GM19455 (cell line): ENCODE measurements around the gene RNF2.
"Not testable (repeated sequence)": the region's sequence is repeated elsewhere in the genome, so short reads cannot be mapped to it uniquely, and the experiment has no call there.

ENCODE experiments used
- ATAC-seq: cut with Tn5 transposase; IDR thresholded peaks from one replicate; pipeline ENCODE4 v1.9.1; 2021; ENCODE audit not compliant: unreplicated experiment

RNF2 gene

DNA sequence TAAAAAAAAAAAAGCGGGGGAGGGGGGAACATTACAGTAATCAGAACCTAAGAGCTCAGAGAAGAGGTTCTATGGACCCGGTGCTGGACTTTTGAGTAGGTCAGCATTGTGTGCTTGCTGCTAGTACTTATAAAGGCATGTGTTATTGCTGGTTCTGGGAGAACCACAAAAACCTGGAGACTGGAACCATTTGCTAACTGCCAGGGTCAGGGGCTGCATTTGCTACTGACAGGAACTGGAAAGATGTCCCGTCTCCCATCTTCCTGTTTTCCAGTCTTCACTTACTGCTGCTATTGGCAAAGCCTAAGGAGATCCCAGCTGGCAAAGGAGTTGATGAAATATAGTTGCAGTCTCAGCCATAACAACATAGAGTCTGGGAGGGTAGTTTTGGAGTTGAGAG, 4.3 kb downstream of the RNF2 start:
- ATAC-seq: no peak

DNA sequence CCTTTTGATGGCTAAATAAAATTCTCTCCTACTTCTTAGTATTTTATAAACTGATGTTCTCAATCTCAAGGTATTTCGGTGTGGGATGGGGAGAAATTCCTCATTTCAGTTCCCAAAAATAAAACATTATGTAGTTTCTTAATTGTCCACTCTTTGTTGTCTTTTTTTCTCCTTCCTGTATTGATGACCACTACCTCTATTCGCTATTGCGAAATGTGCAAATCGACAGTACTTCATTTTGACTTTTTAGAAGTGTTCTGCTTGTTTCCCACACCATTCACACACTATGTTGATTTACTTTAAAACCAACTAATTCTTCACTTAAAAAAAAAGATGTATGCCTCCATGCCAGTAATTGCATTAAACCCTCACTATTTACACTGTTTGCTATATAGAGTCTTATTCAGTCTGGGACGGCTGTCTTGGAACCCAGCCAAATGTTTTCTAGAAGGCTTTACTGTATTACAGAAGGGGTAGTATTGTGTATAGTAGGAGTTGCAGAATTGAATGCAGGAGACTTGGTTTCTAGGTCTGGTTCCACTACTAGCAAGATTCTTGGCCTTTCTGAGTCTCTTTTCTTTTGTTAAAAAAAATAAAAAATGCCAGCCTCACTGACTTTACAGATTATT, 5.6 kb downstream of the RNF2 start:
- ATAC-seq: no peak

DNA sequence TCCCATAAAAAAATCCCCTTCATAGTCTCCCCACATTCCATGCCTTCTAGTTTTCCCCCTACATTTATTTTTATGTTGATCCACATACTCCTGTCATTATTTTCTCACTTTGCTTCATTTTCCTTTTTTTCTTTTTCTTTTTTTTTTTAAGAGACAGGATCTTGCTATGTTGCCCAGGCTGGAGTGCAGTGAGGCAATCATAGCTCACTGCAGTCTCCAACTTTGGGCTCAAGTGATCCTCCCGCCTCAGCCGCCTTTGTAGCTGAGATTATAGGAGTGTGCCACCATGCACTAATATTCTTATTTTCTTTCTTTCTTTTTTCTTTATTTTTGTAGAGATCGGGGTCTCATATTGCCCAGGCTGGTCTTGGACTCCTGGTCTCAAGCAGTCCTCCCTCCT, 7.8 kb downstream of the RNF2 start:
- ATAC-seq: no peak

DNA sequence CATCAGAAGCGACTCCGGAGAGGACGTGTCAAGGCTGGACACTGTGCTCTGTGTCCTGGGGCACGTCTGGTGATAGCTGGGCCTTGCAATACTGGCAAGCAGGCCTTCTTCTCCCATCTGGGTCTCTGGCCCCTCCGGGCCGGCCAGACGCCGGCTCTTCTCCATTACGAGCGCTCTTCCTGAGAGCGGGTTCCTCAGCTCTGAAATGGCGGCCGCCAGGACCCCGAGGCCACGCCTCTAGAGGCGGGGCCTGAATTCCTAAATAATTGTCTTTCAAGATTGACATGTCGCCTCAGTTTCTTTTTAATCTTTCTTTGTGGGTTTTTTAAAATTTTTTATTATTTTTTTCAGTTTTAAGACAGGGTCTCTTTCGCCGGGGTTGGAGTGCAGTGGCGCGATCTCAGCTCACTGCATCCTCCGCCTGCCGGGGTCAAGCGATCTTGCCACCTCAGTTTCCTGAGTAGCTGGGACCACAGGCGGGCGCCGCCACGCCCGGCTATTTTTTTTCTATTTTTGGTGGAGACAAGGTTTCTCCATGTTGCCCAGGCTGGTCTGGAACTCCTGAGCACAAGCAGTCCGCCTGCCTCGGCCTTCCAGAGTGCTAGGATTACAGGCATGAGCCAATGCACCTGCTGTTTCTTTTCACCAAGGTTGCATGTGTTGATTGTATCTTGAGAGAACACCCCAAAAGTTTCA, 9.2 kb downstream of the RNF2 start:
- no peak for ATAC-seq

DNA sequence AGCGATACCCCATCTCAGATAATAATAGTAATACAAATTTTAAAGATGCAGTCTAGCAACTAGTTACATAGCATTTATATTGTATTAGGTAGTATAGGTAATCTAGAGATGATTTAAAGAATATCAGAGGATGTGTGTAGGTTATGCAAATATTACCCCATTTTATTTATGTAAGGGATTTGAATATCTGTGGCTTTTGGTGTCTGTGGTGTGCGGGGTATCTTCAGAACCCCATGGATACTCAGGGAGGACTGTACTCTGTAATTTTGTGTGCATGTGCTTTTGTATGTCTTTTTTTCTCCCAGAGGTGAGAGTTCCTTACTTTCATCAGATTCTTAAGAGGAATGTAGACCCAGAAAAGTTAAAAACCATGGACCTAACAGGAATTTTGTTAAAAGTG, 12.8 kb downstream of the RNF2 start:
- no peak for ATAC-seq

DNA sequence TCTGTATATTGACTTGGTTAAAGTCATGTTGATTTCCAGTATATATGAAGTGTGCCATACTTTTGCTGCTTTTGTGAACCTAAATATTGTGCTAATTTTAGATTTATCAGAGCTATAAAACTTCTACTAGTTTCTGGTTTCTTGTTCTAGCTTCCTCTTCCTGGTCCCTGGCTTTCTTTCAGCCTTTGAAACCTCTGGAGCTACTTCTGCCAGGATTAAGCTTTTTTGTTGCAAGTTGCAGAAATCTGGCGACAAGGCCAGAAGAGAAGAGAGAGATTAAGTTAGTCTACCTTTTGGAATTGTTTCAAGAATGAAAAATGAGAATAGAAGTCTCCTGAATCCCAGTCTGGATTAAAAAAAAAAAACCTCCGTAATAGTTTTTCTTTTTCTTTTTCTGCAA, 13.5 kb downstream of the RNF2 start:
- ATAC-seq: no peak

DNA sequence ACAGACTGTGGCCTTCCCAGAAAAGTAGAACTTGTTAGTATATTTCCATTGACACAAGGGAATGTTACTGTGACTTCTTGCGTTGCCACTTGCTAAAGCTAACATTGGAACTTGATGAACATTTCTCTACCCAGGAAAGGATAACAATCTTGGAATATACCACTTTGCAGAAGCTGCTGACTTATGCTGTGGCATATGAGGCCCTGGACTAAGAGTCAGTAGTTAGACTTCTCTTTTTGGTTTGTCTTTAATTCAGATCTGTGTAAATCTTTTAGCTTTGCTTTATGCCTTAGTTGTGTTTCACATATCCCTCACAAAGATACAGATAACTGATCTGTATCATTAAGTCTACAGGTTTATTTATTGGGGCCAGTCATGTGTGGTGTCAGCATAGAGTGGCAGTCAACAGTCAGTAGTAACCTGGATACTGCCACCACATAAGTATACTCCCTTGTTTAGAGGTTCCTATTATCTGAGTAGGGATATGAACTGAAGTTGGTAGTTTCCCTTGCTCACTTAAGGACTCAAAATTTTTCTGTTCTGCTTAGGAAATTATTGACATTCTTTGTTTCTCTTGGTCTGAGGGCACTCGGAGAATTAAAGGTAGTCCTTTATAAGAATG, 14.7 kb downstream of the RNF2 start:
- no peak for ATAC-seq

DNA sequence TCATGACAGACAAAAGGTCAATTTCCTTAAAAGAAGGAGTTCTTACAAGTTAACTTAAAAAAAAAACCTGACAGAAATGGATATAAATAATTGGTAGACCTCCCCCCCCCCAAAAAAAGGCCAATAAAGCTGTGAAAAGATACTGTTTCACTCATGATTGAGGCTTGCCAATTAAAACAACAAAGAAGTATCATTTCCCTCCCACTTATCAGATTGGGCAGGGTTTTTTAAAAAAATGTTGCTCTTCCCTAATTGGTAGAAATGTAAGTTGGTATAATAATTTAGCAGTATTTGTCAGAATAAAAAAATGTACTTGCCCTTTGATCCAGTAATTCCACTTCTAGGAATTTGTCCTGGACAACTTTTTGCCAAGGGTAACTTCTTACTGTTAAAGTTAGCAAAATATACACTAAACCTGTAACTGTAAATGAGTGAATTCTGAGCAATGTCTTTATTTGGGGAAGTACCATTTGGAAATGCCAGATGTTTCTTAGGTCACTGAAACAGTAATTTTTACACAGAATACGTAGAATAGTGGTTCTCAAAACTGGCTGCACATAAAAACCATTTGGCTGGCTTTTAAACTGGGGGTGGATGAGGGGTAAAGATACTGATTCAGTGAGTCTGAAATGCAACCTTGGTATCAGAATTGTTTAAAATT, 17.5 kb downstream of the RNF2 start:
- no peak for ATAC-seq

DNA sequence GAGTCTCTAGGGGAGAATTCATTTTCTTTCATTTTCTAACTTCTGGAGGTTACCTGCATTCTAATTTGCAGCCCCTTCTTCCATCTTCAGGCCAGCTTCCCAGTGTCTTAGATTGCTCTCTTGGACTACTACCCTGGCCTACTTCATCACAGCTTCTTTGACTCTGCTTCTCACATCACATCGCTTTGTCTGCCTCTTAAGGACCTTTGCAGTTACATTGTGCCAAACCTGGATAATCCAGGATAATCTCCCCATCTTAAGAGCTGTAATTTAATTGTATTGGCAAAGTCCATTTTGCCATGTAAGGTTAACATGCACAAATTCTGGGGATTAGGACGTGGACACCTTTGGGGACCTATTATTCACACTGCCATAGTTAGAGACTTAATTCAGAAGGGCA, 18.4 kb downstream of the RNF2 start:
- no peak for ATAC-seq

DNA sequence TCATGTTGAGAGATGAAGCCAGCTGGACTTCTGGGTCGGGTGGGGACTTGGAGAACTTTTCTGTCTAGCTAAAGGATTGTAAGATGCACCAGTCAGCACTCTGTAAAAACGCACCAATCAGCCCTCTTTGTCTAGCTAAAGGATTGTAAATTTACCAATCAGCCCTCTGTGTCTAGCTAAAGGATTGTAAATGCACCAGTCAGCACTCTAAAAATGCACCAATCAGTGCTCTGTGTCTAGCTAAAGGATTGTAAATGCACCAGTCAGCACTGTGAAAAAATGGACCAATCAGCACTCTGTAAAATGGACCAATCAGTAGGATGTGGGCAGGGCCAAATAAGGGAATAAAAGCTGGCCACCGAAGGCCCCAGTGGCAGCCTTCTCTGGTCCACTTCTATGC, 19.6 kb downstream of the RNF2 start:
- ATAC-seq: not testable (repeated sequence)

DNA sequence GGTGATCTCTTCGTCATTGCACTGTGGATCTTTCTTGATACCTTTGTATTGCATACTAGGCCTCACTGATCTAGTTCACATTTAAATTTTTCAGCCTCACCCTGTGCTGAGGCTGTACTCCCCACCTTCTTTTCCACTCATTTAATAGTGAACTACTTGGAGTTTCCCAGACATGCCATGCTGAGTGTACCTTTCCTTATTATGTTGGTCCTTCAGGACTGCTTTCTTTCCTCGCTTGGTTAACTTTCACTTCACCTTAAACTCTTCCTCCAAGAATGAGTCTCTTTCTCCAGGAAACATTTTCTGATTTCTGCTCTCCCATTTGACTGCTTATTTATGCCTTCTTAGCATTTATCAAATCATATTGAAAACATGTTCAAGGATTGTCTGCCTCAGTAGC, 20.8 kb downstream of the RNF2 start:
- ATAC-seq: no peak

DNA sequence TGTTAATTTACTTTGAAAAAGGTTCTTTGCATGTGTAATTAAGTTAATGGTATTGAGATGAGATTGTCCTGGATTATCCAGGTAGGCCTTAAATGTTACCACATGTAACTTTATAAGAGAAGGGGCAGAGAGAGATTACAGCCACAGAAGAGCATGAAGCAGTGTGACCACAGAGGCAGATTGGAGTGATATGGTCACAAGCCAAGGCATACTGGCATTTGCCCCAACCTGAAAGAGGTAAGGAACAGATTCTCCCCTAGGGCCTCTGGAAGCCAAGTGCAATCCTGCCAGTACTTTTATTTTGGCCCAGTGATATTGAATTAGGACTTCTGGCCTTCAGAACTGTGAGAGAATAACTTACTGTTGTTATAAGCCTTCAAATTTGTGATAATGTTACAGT, 23.0 kb downstream of the RNF2 start:
- no peak for ATAC-seq

DNA sequence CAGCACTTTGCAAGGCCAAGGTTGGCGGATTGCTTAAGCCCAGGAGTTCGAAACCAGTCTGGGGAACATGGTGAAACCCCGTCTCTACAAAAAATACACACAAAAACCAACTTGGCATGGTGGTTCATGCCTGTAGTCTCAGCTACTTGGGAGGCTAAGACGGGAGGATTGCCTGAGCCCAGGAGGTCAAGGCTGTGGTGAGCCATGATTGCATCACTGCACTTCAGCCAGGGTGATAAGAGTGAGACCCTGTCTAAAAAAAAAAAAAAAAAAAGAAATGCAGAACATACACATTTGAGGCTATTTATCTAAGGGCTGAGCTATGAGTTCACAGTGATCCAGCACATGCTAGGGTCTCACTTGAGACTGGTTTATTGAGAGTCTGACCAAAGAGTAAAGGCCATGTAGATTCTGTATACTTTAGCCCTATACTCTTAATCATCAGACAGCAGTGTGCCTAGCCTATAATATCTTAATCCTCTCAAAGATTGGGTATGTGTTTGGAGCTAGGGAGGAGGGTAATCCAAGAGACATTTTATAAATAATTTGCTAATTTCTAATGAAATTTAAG, 23.9 kb downstream of the RNF2 start:
- no peak for ATAC-seq

DNA sequence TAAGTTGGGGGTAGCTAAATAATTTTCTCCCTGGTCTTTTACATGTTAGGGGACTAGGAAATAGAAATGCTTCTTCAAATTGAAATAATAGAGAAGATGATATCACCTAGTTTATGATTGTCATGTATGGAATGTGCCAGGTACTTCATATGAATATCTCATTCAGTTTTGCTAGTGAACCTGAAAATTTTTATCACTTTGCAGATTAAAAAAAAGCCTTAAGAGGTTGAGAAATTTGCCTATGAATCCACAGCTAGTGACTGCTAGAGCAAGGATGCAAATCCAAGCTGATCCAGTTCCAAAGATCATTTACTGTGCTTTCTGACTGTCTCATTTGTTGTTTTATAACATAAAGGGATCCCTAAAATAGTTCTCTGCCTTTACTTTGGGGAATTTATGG, 24.7 kb downstream of the RNF2 start:
- ATAC-seq: no peak

DNA sequence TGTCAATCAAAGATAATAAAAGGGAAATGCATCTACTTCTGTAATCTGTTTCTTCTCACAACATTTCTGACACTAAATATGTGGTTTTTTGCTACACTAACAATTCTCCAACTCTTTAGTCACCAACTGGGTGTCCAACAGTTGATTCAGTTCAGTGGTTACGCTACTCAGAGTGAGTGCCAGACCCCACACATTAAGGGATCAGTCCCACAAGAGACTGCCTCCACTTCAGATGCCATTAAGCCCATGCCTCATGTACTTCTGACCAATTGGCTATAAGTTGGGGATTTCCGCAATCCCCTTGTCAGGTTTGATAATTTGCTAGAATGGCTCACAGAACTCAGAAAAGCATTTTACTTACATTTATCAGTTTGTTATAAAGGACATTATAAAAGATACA, 28.4 kb downstream of the RNF2 start:
- no peak for ATAC-seq

DNA sequence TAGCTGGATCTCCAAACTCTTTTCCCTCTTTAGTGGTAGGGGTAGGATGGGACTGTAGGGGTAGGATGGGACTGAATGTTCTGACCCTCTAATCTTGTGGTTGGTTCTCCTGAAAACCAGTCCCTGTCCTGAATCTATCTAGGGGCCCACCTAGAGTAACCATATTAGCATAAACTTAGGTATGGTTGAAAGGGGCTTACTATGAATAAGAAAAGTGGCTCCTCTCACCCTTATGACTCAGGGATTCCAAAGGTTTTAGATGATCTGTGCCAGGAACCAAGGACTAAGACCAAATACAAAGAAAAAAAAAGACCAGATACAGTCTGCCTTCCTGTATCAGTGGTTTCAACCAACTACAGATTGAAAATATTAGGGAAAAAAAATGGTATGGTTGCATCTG, 28.9 kb downstream of the RNF2 start:
- no peak for ATAC-seq

DNA sequence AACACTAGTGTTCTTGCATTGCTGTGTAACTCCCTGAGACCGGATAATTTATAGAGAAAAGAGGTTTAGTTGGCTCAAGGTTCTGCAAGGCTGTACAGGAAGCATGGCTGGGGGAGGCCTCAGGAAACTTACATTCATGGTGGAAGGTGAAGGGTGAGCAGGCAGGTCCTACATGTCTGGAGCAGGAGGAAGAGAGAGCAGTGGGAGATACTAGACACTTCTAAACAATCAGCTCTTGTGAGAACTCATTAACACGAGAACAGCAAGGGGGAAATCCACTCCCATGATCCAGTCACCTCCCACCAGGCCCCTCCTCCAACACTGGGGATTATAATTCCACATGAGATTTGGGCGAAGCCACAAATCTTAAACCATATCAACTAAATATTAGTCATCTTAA, 30.1 kb downstream of the RNF2 start:
- no peak for ATAC-seq

DNA sequence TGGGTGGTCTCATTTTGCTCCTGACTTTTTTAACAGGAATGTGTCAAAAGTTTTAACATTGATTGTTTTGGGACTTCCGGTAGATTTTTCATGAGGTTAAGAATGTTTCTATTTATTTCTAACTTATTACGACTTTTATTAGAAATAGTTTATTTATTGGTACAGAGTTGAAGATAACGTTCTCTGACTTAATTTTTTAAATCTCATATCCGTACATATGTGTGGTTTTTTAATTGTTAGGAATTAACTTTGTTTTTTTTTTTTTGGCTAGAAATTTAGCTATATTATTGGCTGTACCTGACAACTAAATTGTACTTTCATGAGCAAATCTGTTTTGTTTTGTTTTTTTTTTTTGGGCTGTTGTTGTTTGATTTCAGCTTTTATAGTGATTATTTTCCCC, 32.0 kb downstream of the RNF2 start:
- ATAC-seq: no peak

DNA sequence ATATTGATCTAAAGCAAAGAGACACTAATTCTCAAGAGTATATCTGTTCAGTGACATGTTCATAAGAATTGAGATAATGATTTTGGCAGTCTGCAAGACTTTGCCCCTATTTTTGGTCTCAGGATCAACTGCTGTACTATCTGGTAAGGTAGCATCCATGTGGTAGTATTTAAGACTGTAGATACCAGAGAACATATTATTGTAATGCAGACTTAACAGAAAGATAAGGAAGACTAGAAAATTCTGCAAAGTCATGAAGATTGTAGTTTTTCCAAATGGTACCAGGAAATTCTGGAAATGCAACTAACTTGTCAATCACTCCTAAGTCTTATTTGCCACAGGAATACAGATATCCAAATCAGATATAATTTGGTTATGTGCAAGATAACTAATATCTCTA, 35.1 kb downstream of the RNF2 start:
- ATAC-seq: no peak

DNA sequence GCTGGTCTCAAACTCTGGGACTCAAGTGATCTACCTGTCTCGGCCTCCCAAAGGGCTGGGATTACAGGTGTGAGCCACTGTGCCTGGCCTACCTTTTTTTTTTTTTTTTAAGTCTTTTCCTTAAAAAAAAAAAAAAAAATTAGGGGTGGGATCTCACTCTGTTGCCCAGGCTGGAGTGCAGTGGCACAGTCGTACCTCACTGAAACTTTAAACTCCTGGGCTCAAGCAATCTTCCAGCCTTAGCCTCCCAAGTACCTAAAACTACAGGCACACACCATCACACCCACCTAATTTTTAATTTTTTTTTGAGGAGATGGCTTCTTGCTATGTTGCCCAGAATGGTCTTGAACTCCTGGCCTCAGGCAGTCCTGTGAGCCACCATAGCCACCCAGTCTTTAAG, 38.5 kb downstream of the RNF2 start:
- no peak for ATAC-seq

DNA sequence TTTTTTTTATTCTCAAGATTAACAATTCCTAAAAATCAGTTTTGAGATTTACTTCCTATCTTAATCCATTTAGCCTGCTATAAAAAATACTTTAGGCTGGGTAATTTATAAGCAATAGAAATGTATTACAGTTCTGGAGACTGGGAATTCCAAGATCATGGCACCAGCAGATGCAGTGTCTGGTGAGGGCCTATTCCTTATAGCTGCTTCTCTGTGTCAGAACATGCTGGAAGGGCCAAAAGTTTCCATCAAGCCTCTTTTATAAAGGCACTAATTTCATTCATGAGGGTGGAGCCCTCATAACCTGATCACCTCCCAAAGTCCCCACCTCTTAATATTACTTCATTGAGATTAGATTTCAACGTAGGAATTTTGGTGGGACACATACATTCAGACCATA, 41.7 kb downstream of the RNF2 start:
- no peak for ATAC-seq

DNA sequence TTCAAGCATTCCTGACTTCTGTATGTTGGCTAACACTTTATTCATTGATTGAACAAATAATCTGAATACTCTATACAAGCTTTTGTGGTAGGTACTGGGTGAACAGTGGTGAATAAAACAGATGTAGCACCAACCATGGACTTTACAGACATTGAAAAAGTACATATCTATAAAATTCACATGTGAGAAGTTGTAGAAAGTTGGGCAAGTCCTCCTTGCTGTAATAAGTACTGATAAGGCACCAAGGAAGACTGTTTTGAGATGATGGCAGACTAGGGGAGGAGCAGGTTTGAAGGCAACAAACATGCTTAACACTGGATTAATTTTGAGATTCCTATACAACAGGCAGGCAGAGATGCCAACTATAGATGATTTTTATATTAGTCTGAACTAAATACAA, 42.4 kb downstream of the RNF2 start:
- no peak for ATAC-seq
